GM12873 (cell line): Measurements from ENCODE around the gene TAF1A.

Experiments
- CTCF ChIP-seq: IDR thresholded peaks from 2 replicates; pipeline ENCODE4 v1.5.1; 2012; ENCODE audit warnings: low read depth, mild to moderate bottlenecking, moderate library complexity, low read length, control low read depth; ENCODE audit not compliant: insufficient read depth; ENCODE audit errors: missing control alignments

TAF1A gene

GRCh38 chr1:222589462-222590302 is at the start of gene TAF1A:
Gene TAF1A, minus strand, starts transcription at chr1:222589933.
- no peak for TF ChIP-seq CTCF

GRCh38 chr1:222634180-222635013 is 44.7 kb upstream of the TAF1A start:
- peak; percentile 82 for TF ChIP-seq CTCF

GRCh38 chr1:222632749-222633148 is 43.0 kb upstream of the TAF1A start:
- no peak for TF ChIP-seq CTCF

- no peak for TF ChIP-seq CTCF
Measured at GRCh38 chr1:222631611-222632208, 42.0 kb upstream of the TAF1A start.

GRCh38 chr1:222629921-222630535 is 40.3 kb upstream of the TAF1A start:
- TF ChIP-seq CTCF = no peak

GRCh38 chr1:222627232-222627631 is 37.5 kb upstream of the TAF1A start:
- TF ChIP-seq CTCF = no peak

- no peak for TF ChIP-seq CTCF
Measured at GRCh38 chr1:222624214-222624613, 34.5 kb upstream of the TAF1A start.
